Glomerular endothelial cell (primary cell): ENCODE data around the gene RPRD1B. TPM values are rescaled to one million over a fixed set of nuclear protein-coding genes. Genes with fewer than 3 reads are reported as not detected.

Experiments used
- total RNA-seq: library from RNA; depleted of rRNA; stranded (reverse); fragments of >200 nt; gene quantifications from 2 replicates; pipeline ENCODE4 v1.2.3, GENCODE V29; 2015

RPRD1B gene
- total RNA-seq, 1 donor from 2014 or later = 19.7 TPM

Other genes with a start within 250 kb of the RPRD1B start
- gene VSTM2L, start 130.6 kb upstream of the RPRD1B start, total RNA-seq = 2.2 and 2.5 TPM in 2 replicates
- 12.9 and 17.1 TPM in 2 replicates for gene TTI1, start 290 bp upstream of the RPRD1B start, total RNA-seq
- gene TGM2, start 131.5 kb downstream of the RPRD1B start, total RNA-seq = 448 and 670 TPM in 2 replicates
- gene KIAA1755, start 227.0 kb downstream of the RPRD1B start, total RNA-seq = 0.97 and 6.0 TPM in 2 replicates